Right ventricle myocardium inferior (tissue), 1 donor: ENCODE measurements around the gene PRR5L. TPM values are rescaled to one million over a fixed set of nuclear protein-coding genes. Genes with fewer than 3 reads are reported as not detected.

ENCODE experiments used
- ATAC-seq: fragments of 200-7000 bp; cut with Tn5 transposase; one replicate; pipeline ENCODE4 v1.9.1; 2020; ENCODE audit warnings: mild to moderate bottlenecking, moderate library complexity
- DNase-seq: peaks from one replicate; pipeline ENCODE4 v3.0.0; 2021; ENCODE audit errors: missing footprints
- intact Hi-C: fragments of 100-400 bp; cut with DNase I; formaldehyde crosslinking; loops from one replicate; pipeline ENCODE4 v1.11.0; 2022
- total RNA-seq: library from RNA; stranded (reverse); fragmentation: NEBNext Ultra II Directional; extraction: Animal tissue kit (Norgen Biotek cat#: 25700); gene quantifications from one replicate; pipeline ENCODE4 v1.2.1, GENCODE V29; 2021
- donor health status: DM: no; HTN: yes; CAD: no; lungs with severe emphysema.

Gene PRR5L
- total RNA-seq, 1 donor from 2014 or later: 1.6 TPM

- no peak for ATAC-seq
- intact Hi-C loops: no loop called here
Observed at GRCh38 chr11:36385121-36385970, 89.3 kb downstream of the PRR5L start.

DNA sequence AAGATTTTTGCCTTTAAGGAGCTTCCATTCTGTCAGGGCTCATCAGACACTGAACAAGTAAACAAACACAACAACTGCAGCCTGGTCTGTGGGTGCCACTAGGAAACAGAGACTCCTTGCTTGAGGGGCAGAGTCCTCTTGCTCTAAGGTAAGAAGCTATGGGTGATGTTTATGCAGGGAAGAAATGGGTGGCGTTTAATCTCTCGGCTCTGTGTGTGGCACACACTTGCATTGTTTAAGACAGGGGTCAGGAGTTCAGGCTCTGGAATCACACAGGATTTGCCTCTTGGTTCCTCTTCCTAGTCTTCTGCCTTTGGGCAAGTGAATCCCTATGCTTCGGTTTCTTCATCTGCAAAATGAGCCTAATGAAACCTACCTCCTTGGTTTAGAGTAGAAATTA is 90.3 kb downstream of the PRR5L start:
- DNase-seq (no peak), ATAC-seq (no peak)
- intact Hi-C loops: no loop called here

More at GRCh38 chr11:36385121-36385970, 89.3 kb downstream of the PRR5L start:
- no peak for DNase-seq

GRCh38 chr11:36388071-36388470 is 92.0 kb downstream of the PRR5L start:
- DNase-seq (no peak), ATAC-seq (no peak)
- intact Hi-C loops: no loop called here

DNA sequence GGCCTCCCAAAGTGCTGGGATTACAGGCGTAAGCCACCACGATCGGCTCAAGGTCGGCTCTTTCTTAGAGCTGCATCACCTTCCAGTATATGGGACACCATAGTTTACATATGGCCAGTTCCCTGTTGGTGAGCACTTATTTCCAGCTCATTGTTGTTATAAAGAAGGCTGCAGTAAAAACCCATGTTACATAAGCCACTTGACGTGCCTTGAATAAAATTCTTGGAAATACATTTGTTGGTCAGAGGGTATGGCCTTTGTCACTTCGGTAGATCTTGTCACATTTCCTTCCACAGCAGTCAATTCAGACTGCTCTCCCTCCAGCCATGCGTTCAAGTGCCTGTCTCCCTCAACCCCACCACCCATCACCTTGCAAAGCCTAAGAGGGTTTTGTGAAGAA is 92.9 kb downstream of the PRR5L start:
- DNase-seq: no peak
- no peak for ATAC-seq
- intact Hi-C loops: no loop called here

DNA sequence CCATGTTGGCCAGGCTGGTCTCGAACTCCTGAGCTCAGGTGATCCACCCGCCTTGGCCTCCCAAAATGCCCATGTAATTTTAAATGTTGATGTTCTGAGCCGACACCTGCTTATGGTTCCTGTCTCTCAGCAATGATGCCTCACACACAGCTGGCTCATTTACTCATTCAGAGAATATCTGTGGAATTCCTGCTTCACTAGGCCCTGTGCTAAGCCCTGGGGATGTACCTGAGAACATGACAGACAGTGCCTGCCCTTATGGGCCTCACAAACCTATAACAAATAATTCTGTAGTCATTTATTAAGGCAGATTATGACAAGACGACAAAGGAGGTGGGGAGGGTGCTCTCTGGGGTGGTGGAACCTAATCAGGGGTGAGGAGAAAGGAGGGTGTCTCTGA is 93.7 kb downstream of the PRR5L start:
- intact Hi-C loops: no loop called here
- no peak for DNase-seq
- ATAC-seq: no peak

DNA sequence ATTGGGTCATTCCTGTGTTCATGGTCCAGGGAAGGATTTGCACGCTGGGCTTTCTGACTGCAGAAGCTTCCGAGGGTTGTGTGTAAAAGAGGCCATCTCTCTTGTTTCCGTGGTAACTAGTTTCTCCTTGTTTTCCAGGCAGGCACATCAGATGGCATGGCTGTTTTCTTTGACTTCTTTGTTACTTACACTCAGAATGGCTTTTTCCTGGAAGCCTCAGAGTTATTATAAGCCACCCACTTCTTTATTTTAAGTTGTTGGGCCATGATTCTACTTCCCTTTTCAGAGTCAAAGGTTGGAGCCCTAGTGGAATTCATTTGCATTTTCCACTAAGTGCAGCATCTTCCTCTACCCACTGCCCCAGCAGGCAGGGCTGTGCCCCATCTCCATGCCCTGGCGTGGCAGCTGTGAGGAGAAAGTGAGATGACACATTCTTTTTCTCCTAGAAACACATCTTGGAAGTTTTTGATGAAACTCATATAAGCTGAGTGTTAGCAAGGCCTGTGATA is 94.9 kb downstream of the PRR5L start:
- peak; percentile 46 for ATAC-seq
- DNase-seq: no peak
- intact Hi-C loops: no loop called here

- intact Hi-C loops: no loop called here
- DNase-seq (no peak), ATAC-seq (no peak)
Observed at GRCh38 chr11:36392196-36392595, 96.1 kb downstream of the PRR5L start.

- intact Hi-C loops: no loop called here
- no peak for ATAC-seq
- no peak for DNase-seq
Observed at GRCh38 chr11:36394056-36394455, 98.0 kb downstream of the PRR5L start.

DNA sequence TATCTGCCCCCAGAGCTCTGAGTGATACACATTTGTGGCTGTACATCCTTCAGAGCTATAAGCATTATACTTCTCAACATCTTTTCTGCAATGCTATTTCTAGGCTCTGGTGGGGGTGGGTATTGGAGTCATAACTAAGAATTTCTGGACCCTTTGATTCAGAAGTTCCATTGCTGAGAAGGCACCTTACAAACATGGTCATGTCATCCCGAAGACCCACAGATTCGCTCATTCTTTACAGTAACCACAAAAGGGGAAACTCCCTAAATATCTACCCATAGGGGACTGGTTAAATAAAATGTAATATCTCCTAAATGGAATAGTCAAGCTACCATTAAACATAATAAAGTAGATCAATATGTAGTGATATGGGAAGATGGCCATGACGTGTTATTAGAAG is 98.8 kb downstream of the PRR5L start:
- DNase-seq: no peak
- no peak for ATAC-seq
- intact Hi-C loops: no loop called here

DNA sequence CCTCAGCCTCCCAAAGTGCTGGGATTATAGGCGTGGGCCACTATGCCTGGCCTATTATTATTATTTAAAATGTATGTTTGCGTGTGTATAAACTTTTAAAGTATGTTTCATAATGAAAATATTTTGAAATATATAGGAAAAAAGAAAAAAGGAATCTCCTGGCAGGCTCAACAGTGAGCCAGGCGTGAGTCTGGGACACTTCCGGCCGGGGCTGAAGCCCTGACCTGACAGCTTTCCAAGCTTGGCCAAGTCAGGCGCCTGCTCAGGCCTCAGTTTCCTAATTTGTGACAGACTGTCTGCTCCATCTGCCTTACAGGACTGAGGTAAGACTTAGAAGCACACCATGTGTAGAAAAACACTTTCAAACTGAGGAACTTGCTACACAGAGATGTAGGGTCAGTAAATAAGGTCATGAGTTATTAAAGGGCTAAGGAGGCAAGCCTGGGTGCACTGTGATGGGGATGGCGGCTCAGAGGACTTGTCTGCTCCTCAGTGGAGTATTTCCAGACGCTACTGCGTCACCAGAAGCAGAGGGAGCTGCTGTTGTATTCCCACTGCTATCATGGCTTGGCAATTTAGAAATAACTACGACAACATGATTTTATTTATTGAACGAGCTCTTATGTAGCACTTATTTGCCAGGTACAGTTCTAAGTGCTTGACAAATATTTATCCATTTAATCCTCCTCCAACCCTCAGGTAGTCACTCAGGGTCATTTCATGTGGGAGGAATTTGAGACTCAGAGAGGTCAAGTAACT is 100.1 kb downstream of the PRR5L start:
- no peak for ATAC-seq
- intact Hi-C loops: no loop called here
- DNase-seq: no peak

- ATAC-seq: no peak
- intact Hi-C loops: no loop called here
- DNase-seq: no peak
Observed at GRCh38 chr11:36398231-36398953, 102.3 kb downstream of the PRR5L start.

- DNase-seq: no peak
- ATAC-seq: no peak
- intact Hi-C loops: no loop called here
Observed at GRCh38 chr11:36399236-36399635, 103.1 kb downstream of the PRR5L start.

- intact Hi-C loops: no loop called here
- DNase-seq: no peak
- no peak for ATAC-seq
Observed at GRCh38 chr11:36399745-36400144, 103.7 kb downstream of the PRR5L start.

GRCh38 chr11:36400766-36401455 is 104.8 kb downstream of the PRR5L start:
- DNase-seq: no peak
- intact Hi-C loops: no loop called here
- no peak for ATAC-seq

DNA sequence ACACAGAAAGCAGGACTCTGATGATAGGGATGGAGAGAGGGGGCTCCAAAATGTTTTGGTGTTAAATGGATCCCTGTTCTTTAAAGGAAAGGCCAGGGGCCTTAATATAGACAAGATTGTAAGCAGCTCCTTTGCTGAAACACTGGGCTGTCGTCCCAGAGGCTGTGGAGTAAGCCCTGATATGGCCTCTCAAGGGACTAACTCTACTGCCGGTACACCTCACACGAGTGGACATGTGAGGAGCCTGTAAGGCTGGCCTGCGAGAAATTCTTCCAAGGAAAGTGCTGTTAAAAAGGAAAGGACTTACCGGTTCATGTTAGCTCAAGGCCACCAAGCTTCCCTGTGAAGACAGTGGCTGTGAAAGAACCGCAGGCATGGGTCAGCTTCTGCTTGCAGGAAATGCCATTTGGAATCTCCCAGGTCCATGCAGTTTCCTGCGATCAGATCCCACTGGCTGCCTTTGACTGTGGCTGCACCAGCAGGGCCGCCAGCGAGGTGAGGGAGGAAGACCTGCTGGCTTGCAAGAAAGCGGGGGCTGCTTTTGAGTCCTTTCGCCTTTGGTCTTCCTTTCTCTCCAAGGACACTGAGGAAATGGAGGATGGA is 106.6 kb downstream of the PRR5L start:
- intact Hi-C loops: no loop called here
- DNase-seq: no peak
- peak; percentile 34 for ATAC-seq

DNA sequence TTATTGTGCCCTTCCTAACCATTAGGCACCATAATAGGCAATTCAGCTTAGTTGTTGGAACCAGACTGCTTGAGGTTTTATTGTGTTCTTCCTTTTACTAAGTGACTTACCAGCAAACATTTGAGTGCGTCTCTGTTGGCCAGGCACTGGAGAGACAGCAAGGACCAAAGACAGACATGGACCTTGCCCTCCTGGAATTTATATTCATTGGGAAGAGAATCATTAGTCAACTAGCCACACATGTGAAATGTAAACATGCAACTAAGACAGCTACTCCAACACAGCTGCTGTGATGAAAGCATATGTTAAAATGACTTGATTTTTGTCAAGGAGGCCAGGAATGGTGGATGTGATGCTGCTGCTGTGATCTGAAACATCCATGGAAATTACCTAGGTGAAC is 107.6 kb downstream of the PRR5L start:
- intact Hi-C loops: no loop called here
- no peak for ATAC-seq
- DNase-seq: no peak

- intact Hi-C loops: no loop called here
- no peak for ATAC-seq
- no peak for DNase-seq
Observed at GRCh38 chr11:36404831-36405230, 108.7 kb downstream of the PRR5L start.

- DNase-seq (no peak), ATAC-seq (no peak)
- intact Hi-C loops: no loop called here
Observed at GRCh38 chr11:36405585-36406367, 109.7 kb downstream of the PRR5L start.
